ENCODE data around the gene PRKAG3.
"Not testable (repeated sequence)": the region's sequence is repeated elsewhere in the genome, so short reads cannot be mapped to it uniquely, and the experiment has no call there.

PRKAG3 gene

DNA sequence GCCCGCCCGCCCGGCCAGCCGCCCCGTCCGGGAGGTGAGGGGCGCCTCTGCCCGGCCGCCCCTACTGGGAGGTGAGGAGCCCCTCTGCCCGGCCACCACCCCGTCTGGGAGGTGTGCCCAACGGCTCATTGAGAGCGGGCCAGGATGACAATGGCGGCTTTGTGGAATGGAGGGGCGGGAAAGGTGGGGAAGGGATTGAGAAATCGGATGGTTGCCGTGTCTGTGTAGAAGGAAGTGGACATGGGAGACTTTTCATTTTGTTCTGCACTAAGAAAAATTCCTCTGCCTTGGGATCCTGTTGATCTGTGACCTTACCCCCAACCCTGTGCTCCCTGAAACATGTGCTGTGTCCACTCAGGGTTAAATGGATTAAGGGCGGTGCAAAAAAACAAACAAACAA lies 15.4 kb upstream of the PRKAG3 start:
- FAIRE-seq; DNase-seq (ENCODE audit: insufficient read length, low spot score): not testable (repeated sequence)

DNA sequence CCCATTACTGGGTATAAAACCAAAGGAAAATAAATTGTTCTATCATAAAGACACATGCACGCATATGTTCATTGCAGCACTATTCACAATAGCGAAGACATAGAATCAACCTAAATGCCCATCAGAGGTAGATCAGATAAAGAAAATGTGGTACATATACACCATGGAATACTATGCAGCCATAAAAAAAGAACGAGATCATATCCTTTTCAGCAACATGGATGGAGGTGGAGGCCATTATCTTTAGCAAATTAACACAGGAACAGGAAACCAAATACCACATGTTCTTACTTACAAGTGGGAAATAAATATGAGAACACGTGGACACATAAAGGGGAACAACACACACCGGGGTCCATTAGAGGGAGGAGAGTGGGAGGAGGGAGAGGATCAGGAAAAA lies 12.7 kb upstream of the PRKAG3 start:
- FAIRE-seq; DNase-seq (ENCODE audit: insufficient read length, low spot score): not testable (repeated sequence)

DNA sequence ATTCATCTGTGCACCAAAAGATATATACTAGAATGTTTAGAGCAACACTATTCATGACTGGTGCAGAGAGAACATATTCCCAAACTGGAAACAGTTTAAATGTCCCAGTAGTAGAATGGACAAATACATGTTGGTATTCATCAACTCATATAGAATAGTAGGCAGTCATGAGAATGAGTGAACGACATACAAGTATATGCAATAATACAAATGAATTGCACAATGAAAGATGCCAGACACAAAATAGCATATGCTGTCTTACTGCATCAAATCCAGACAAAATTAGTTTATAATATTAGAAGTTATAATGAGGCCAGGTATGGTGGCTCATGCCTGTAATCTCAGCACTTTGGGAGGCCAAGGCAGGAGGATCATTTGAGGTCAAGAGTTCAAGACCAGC lies 8.3 kb upstream of the PRKAG3 start:
- no peak for FAIRE-seq

DNA sequence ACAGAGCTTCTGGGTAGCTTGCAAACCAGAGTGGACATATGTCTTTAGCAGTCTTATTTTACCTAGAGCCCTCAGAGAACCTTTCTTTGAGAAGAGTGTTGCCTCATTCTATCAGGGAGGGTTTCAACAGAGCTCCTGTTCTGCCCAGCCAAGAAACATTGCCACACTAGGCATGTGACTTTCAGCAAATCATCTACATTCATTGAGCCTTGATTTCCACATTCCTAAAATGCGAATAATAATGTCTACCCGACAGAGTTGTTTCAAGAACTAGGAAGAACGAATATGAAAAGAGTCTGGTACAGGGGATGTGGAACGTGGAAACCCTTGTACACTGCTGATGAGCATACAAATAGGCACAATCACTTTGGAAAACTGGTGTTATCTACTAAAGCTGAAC lies 7.8 kb upstream of the PRKAG3 start:
- DNase-seq (ENCODE audit: insufficient read length, low spot score) (no peak), FAIRE-seq (peak; percentile 28)

More for the DNA sequence above, 8.3 kb upstream of the PRKAG3 start:
- DNase-seq (ENCODE audit: insufficient read length, low spot score) = no peak

DNA sequence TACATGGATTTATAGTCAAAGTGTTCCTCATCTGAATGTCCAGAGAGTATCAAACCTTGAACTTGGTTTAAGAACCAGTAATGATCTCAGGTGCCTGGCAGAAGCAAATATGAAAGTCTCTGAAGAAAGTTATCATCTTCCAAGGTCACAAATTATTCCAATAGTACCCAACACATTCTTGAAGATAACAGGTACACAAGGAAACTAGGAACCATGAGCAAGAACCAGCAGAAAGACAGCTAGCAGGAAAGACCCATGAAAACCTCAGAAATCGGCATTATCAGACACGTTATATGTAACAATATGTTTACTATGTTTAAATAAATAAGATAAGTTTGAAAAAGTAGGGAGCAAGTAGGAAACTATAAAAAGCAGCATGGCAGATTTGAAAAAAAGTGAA lies 5.9 kb upstream of the PRKAG3 start:
- FAIRE-seq (no peak), DNase-seq (ENCODE audit: insufficient read length, low spot score) (no peak)

DNA sequence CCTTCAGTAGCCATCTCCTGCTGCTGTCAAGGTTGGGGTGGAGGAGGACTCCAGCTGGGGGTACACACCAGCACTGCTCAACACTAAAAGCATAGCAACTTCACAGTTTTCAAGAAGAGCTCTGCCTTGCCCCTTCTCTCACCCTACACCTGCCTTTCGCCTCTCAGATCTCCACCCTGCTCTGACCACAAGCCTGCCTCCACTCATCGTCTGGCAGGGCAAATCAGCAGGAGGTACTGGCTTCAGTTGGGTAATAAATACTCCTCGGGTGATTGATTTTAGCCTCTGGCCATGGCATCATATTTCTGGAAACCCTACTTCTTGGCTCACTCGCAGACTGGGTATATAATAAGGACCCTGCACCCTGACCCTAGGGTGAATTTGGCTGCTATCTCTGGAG lies 3.1 kb upstream of the PRKAG3 start:
- FAIRE-seq = no peak
- no peak for DNase-seq (ENCODE audit: insufficient read length, low spot score)

DNA sequence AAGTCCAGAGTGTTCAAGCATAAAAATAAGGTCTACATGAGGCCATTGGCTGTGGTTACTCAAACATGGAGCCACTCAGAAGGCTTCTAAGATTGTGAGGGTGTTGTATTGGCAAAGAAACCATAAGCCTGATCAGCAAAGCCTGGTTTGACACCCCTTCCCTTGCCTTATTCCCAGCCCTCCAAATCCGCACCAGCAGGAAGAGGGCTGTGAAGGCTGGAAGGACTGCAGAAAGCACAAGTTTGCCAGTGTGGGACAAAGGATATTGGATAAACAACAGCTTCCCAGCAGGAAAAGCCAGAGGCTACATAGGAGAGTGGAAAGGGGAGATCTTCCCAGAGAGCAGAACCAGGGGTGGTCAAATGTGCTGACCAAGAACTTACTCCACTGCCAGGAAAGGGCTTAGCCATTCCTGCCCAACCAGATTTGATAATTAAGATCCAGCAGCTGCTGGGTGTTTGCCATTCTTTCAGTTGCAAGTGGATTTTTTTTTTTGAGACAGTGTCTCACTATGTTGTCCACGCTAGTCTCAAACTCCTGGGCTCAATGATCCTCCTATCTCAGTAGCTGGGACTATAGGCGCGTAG lies 1.5 kb upstream of the PRKAG3 start:
- no peak for DNase-seq (ENCODE audit: insufficient read length, low spot score)
- FAIRE-seq = no peak

DNA sequence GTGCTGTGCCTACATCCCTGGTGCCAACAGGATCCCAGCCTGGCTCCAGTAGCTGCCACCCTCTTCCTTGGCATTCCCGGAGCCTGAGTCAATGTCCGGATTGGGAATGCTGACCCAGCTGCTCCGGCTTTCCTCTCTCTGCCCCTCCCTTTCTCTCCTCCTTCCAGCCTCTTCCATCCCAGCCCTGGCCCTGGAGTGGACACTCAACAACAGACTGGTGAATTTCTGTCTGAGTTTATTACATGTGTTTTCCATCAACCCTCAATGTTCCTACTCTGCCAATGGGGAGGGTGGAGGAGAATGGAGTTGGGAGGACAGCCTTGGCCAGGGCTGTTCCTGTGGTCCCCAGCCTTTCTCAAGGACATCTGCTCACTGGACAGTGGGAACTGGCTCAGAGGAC lies 917 bp upstream of the PRKAG3 start:
- DNase-seq (ENCODE audit: insufficient read length, low spot score) (no peak), FAIRE-seq (no peak)

DNA sequence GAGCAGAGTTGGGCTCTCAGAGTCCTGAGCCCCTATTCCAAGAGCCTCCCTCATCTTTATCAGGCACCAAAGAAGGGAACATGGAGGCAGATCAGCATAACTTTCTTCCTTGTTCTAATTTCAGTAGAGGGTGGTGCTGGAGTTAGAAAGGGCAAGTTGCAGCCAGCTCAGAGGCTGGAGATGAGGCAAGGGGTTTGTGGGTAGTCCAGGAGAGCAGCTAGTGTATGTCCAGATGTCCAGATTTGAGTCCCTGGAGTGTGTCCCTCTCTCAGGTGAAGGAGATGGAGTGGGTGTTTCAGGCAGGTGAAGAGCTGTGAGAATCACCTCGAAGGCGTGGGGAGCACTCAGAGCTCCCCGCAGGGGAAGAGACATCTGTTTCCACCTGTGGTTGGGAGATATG lies 478 bp upstream of the PRKAG3 start:
- FAIRE-seq = no peak
- DNase-seq (ENCODE audit: insufficient read length, low spot score) = no peak

DNA sequence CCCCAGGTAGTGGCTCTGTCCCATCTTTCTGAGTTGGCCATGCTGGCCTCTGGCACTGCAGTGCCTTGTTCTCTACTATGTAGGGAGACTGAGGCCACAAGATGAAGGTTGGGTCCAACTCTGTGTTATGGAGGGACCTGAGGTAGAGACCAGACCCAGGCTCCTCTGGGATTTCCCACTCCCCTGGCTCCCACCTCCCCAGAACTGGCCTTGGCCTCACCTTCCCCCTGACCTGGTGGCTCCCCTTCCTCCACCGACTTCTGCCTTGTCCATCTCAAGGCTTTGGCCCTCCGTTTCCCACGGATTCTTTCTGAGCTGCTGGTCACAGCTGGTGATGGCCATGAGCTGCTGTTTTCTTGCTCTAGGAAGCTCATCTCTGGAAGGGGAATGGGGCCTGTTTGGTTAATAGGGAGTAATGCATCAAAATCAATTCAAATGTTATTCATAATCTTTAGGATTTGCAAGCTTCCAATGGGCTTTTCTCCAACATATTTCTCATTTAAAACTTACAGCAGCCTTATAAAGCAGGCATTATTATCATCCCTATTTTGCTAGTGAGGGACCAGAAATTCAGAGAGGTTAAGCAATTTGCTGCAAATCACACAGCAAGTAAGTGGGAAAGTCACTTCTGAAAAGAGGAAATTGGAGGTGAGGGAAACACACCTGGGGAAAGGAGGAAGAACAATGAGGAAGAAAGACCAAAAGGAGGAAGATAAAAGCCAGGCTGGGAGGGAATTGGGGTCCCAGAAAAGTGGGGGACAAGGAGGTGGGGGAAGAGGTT lies 887 bp downstream of the PRKAG3 start:
- no peak for DNase-seq (ENCODE audit: insufficient read length, low spot score)
- no peak for FAIRE-seq

DNA sequence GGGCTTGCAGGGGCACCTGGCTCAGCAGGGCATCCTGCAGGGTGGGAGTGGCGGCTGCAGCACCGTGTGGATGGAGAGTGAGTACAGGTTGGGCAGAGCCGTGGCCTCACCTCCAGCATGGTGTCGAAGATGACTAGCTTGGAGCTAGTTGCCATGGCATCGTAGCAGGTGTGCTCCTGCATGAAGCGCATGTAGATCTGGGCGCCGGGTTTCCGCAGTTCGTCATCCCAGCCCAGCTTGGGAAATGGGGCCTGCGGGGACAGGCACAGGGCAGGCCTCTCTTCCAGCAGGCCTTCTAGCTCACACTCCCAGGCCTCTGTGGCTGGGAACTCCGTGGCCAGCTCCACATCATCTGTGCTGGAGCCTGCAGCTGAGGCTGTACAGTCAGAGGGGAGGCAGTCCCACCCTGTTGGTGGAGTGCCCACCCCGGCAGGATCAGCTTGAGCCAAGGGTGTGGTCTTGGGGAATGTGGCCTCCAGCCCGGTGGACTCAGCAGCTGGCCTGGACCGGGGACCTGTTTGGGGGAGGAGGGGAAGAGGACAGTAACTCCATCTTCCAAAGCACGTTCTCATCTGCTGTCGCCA lies 1.6 kb downstream of the PRKAG3 start:
- no peak for DNase-seq (ENCODE audit: insufficient read length, low spot score)
- FAIRE-seq = no peak

DNA sequence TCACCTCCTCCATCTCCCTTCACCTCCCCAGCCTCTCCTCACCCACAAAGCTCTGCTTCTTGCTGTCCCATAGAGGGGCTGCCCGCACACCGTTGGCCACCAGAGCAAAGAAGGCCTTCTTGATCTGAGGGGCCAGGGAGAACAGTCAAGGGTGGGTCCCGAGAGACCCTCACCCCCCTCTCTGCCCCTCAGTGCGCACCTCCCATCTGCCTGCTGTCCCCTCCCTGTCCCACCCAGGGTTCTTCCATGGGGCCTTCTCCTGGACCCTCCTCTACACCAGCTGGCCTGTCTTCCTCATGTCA lies 3.2 kb downstream of the PRKAG3 start:
- FAIRE-seq (no peak), DNase-seq (ENCODE audit: insufficient read length, low spot score) (no peak)

DNA sequence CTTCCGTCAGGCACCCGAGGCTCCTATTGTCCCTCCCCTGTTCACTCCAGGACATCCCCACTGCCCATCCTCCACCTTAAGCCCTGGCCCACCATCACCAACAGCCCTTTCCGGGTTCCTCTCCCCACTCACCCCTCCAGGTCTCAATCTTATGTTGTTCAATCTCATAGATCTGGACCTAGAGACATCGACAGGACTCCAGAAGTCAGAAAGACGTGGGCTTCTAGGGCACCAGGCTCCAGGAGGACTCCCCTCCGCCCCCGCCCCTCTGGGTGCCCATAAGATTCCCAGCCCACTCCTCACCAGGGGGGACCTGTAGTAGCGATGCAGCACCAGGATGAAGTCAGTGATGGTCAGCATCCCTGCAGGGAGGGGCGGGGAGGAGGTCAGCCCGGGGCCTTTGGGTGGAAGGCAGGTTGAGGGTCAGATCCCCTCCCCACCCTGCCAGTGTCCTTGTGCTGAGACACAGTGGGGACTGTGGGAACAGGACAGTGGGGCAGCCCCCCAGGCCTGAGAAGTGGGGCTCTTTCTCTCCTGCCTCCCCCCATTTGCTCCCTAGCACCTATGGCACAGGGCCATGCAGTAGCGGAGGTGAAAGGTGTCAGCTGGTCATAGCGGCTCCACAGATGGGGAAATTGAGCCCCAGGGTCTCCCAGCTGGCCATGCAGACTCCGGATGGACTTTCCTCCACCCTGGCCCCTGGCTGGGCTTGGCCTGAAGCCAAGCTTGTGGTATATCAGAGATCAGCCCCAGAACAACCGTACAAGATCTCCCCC lies 3.7 kb downstream of the PRKAG3 start:
- FAIRE-seq (no peak), DNase-seq (ENCODE audit: insufficient read length, low spot score) (no peak)

DNA sequence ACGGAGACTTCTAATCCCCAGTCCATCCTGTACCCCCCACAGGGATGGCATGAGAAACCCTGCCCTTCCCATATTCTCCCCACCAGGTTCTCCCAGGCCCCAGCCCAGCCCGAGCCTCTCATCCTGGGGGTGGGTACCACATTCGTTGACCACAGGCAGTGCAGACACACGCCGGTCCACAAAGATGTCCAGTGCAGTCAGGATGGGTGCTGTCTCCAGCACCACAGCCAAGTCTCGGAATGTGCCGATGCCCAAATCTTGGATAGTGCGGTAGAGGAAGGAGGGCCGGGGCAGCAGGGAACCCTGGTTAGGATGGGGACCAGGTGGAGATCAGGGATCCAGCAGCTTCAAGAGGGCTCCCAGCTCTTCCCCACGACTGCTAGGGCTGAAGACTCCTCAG lies 4.8 kb downstream of the PRKAG3 start:
- DNase-seq (ENCODE audit: insufficient read length, low spot score) = no peak
- FAIRE-seq = no peak

DNA sequence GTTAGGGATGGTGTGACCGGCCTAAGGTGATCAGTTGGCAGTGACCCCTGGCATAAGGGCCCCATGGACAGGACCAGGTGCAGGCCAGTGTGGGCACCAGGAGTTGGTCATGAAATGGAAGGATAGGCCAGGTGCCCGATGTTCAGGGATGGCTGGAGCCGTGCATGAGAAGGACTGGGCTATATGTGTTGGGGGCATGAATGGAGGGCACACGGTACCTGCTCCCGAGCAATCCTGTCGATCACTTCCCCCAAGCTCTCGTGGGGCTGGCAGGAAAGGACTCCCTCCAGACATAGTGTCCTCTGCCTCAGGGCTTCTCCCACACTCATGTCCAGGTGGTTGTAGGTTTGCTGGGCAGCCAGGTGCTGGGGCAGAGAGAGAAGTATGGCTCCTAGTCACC lies 7.6 kb downstream of the PRKAG3 start:
- FAIRE-seq (no peak), DNase-seq (ENCODE audit: insufficient read length, low spot score) (no peak)

DNA sequence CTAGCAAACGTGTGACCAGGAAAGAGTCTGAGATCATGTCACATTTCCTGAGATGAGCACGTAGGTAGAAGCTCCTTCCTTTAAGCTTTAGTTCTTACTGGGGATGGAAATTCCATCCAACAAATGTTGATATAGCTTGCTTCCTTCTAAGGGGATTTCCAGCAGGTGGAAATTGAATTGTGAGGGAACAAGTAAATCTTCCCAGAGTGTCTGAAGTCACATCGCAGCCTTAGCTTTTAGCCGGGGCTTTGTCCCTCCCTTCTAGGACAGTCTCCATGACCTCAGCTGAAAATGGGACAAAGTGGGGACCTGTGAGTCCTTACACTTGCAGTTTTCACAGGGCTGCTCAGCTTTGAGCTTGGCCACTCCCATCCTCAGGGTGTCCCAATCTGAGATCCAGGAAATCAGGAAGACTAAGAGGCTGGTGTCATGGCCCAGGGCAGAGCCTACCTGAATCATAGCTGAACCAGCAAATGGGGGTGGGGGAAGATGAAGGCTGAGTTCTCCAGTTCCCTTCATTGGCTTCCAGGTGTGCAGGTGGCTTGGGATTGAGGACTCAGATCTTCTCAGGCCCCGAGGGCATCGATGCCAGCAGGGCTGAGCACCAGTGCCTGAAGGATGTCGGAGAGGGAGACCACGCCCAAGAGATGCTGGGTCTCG lies 8.3 kb downstream of the PRKAG3 start:
- DNase-seq (ENCODE audit: insufficient read length, low spot score) (no peak), FAIRE-seq (no peak)

DNA sequence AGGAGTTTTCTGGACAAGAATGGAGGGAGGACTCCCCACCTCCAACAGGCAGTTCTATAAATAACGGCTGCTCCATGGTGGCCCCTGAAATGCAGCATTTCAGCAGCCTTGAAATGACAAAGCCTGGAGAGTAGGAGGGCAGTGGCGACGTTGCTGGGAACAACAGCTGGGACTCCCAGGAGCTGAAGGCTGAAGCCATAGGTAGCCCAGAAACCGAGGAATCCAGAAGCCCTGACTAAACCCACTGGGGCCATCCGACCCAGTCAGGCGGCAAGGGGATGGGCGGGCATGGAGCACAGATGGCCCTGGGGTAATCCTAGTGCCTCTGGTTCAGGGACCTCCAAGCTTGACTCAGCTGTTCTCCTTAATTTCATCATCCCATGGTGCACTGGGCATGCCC lies 9.0 kb downstream of the PRKAG3 start:
- DNase-seq (ENCODE audit: insufficient read length, low spot score) = no peak
- no peak for FAIRE-seq

DNA sequence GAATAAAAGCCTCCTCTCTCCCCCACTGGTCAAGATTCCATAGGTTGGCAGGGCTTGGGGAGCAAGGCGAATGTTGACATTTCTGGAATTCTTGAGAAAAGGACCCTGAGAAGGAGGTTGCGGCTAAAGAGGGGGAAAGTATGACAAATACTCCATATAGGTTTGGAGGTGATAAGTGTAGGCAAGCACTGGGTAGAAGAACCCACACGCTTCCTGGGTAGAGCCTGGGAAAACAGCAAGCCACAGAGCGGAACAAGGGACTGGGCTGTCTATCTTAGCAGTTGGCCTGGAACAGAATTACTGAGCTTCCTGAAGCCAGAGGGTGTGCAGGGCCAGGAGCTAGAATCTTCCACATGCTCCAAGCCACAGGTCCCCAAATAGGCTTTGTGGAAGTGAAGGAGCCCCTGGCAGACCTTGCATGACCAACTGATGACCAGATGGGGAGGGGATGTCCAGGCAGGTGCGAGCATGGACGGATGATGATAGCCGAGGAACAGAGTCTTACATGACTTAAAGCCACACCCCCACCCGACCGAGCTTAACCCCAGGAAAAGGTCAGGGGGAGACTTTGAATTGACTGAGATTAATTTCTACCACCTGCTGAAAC lies 9.9 kb downstream of the PRKAG3 start:
- DNase-seq (ENCODE audit: insufficient read length, low spot score) = no peak
- no peak for FAIRE-seq

DNA sequence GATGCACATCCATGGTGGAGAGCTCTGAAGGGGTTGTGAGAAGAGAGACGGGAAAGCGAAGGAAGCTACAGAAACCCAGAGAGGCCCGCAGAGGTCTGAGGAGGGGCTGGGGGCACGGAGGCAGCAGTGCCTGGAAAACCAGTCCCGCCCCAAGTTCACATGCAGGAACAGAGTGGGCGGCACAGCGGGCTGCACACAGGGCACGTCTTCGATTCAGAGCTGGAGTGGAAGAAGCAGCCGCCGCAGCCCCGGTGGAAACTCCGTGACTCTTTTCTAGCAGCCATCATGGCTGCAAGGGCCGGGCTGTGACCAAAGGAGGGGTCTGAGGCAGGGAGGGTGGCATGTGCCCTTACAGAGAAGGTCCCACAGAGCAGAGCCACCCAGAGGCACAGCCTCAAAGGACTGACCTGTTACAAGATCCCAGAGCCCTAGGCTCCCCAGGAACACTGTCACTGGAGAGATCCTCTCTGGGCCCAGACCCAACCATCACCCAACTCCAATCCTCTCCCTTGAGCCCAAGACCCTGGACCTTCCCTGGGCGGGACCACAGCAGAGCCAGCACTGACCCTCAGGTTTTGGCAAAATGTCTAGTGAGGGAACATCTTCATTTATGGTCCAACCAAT lies 10.7 kb downstream of the PRKAG3 start:
- FAIRE-seq (no peak), DNase-seq (ENCODE audit: insufficient read length, low spot score) (no peak)

DNA sequence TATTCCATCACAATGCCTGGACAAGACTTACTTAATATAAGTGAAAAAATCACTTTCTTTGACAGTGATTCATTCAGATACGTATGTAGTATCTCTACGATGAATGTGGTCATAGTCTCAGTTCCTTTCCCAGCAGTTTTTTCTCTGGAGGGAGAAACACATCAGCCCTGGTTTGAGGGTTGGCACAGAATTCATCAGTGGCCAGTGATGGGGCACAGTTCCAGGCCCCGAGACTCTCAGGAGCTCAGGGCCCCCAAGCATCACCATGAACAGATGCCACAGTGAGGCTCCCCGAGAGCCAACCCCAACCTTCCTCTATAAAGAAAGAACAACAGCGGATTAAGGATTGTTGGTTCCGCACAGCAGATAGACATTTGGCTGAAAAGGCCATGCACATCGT lies 12.5 kb downstream of the PRKAG3 start:
- FAIRE-seq = no peak
- no peak for DNase-seq (ENCODE audit: insufficient read length, low spot score)

All from GM19239 (cell line).